Measurements from ENCODE around the gene SMPD4.
"Not testable (repeated sequence)": the region's sequence is repeated elsewhere in the genome, so short reads cannot be mapped to it uniquely, and the experiment has no call there.

Gene SMPD4

GRCh38 chr2:130157354-130157753 is 24.0 kb downstream of the SMPD4 start:
- peak; percentile 18 for DNase-seq

- DNase-seq, result no peak
These were observed 24.8 kb downstream of the SMPD4 start for GRCh38 chr2:130156624-130157004.

GRCh38 chr2:130155956-130156623 is 25.3 kb downstream of the SMPD4 start:
- DNase-seq, result peak; percentile 49

GRCh38 chr2:130154773-130155765 is 26.3 kb downstream of the SMPD4 start:
- DNase-seq, result no peak

- not testable (repeated sequence) for DNase-seq
These were observed 27.0 kb downstream of the SMPD4 start for GRCh38 chr2:130154423-130154770.

GRCh38 chr2:130153721-130154422 is 27.5 kb downstream of the SMPD4 start:
- not testable (repeated sequence) for DNase-seq

- DNase-seq, result no peak
These were observed 28.4 kb downstream of the SMPD4 start for GRCh38 chr2:130152816-130153595.

GRCh38 chr2:130152136-130152815 is 29.1 kb downstream of the SMPD4 start:
- DNase-seq, result not testable (repeated sequence)

- DNase-seq, result not testable (repeated sequence)
These were observed 30.3 kb downstream of the SMPD4 start for GRCh38 chr2:130151145-130151512.

- DNase-seq, result no peak
These were observed 30.9 kb downstream of the SMPD4 start for GRCh38 chr2:130150181-130151144.

GRCh38 chr2:130148515-130148914 is 32.9 kb downstream of the SMPD4 start:
- DNase-seq, result peak; percentile 2

- peak; percentile 54 for DNase-seq
These were observed 36.4 kb downstream of the SMPD4 start, which contains the start of gene CCDC74B for GRCh38 chr2:130145006-130145414. TSS of gene CCDC74B (minus strand) at chr2:130145112. CDS start at chr2:130144996, 116 bp downstream.

- not testable (repeated sequence) for DNase-seq
These were observed 37.9 kb downstream of the SMPD4 start for GRCh38 chr2:130143266-130144039.

- DNase-seq, result not testable (repeated sequence)
These were observed 38.8 kb downstream of the SMPD4 start for GRCh38 chr2:130142396-130143265.

- DNase-seq, result not testable (repeated sequence)
These were observed 39.6 kb downstream of the SMPD4 start for GRCh38 chr2:130141645-130142370.

GRCh38 chr2:130141002-130141401 is 40.4 kb downstream of the SMPD4 start:
- not testable (repeated sequence) for DNase-seq

GRCh38 chr2:130140516-130140915 is 40.9 kb downstream of the SMPD4 start:
- not testable (repeated sequence) for DNase-seq
